GM12873 (cell line): ENCODE data around the gene ZNF549.

Experiments
- CTCF ChIP-seq: IDR thresholded peaks from 2 replicates; pipeline ENCODE4 v1.5.1; 2012; ENCODE audit warnings: low read depth, mild to moderate bottlenecking, moderate library complexity, low read length, control low read depth; ENCODE audit not compliant: insufficient read depth; ENCODE audit errors: missing control alignments

The ZNF549 gene

GRCh38 chr19:57515255-57515654 is 11.9 kb upstream of the ZNF549 start:
- TF ChIP-seq CTCF, result no peak

GRCh38 chr19:57537953-57538547 is 10.9 kb downstream of the ZNF549 start:
- no peak for TF ChIP-seq CTCF

GRCh38 chr19:57546513-57546912 is 19.4 kb downstream of the ZNF549 start:
- no peak for TF ChIP-seq CTCF

GRCh38 chr19:57552432-57552831 is 25.3 kb downstream of the ZNF549 start:
- no peak for TF ChIP-seq CTCF

- no peak for TF ChIP-seq CTCF
These were observed 30.5 kb downstream of the ZNF549 start for GRCh38 chr19:57557659-57558058.

- no peak for TF ChIP-seq CTCF
These were observed 31.4 kb downstream of the ZNF549 start for GRCh38 chr19:57558525-57558924.

- no peak for TF ChIP-seq CTCF
These were observed 31.9 kb downstream of the ZNF549 start for GRCh38 chr19:57559008-57559403.
